H1 (cell line): ENCODE data around the gene CTTNBP2. TPM values are rescaled to one million over a fixed set of nuclear protein-coding genes. Genes with fewer than 3 reads are reported as not detected.
A peak's percentile ranks its signal among the peaks of the same experiment; 100 is the strongest.

Experiments
- CTCF ChIA-PET: fragments of 300-600 bp; sonication (Branson Sonifier 250); formaldehyde crosslinking; loops from one replicate; lab custom pipeline; 2021; ENCODE audit not compliant: partially characterized antibody; lab: Charles Lee
- POLR2A ChIA-PET: fragments of 300-600 bp; sonication (Branson Sonifier 250); formaldehyde crosslinking; loops from one replicate; lab custom pipeline; 2021; ENCODE audit warnings: inconsistent platforms; ENCODE audit not compliant: partially characterized antibody; lab: Charles Lee
- DNase-seq, 2 experiments: peaks; one replicate each; pipeline versions ENCODE4 v3.0.0 to v3.0.0-alpha.2; 2010 to 2022; ENCODE audit warnings: low spot score in 2 of 2, low read depth in 1 of 2, mixed read lengths in 1 of 2
- FAIRE-seq: peaks from 2 replicates; lab custom pipeline; 2011; peaks lifted over from hg19 to GRCh38; lab: Jason Lieb, UNC
- H2AFZ ChIP-seq: 2 replicates; pipeline ENCODE4 v1.8.1; 2012; ENCODE audit warnings: low read length, inconsistent platforms
- H2AK5ac ChIP-seq: 2 replicates; pipeline ENCODE4 v1.6.1; 2013; ENCODE audit warnings: low read depth, low read length
- H2BK120ac ChIP-seq: replicated peaks from 2 replicates; pipeline ENCODE3; 2013; ENCODE audit warnings: low read depth, low read length, inconsistent platforms
- H2BK12ac ChIP-seq: 2 replicates; pipeline ENCODE4 v1.6.1; 2013; ENCODE audit warnings: low read depth, low read length
- H2BK15ac ChIP-seq: 2 replicates; pipeline ENCODE4 v1.6.1; 2013; ENCODE audit warnings: low read length
- H2BK20ac ChIP-seq: 2 replicates; pipeline ENCODE4 v1.6.1; 2013; ENCODE audit warnings: low read length
- H2BK5ac ChIP-seq: 2 replicates; pipeline ENCODE4 v1.6.1; 2013; ENCODE audit warnings: low read depth, low read length
- H3K14ac ChIP-seq: 2 replicates; pipeline ENCODE4 v1.6.1; 2013; ENCODE audit warnings: inconsistent platforms; ENCODE audit not compliant: insufficient read length
- H3K18ac ChIP-seq: 2 replicates; pipeline ENCODE4 v1.6.1; 2013; ENCODE audit warnings: low read length; ENCODE audit errors: extremely low read depth
- H3K23ac ChIP-seq: 2 replicates; pipeline ENCODE4 v1.6.1; 2013; ENCODE audit warnings: inconsistent platforms; ENCODE audit not compliant: insufficient read length
- H3K23me2 ChIP-seq: 2 replicates; pipeline ENCODE4 v1.6.1; 2013; ENCODE audit warnings: low read depth, low read length
- H3K27ac ChIP-seq: 2 replicates; pipeline ENCODE4 v1.6.1; 2011; ENCODE audit warnings: low read depth, low read length, inconsistent platforms
- H3K27me3 ChIP-seq, 4 experiments: replicated peaks in 1 of 4; 1 replicate in 1 of 4; 2 replicates in 3 of 4; pipeline versions ENCODE4 v1.6.1 to v1.8.1; 2011 to 2013; ENCODE audit warnings: low read length in 3 of 4, mild to moderate bottlenecking in 3 of 4, inconsistent platforms in 2 of 4, mixed read lengths in 2 of 4, moderate library complexity in 1 of 4; ENCODE audit not compliant: control insufficient read depth in 3 of 4, insufficient read depth in 3 of 4; ENCODE audit errors: extremely low read depth in 1 of 4
- H3K36me3 ChIP-seq, 4 experiments: 2 replicates each; pipeline versions ENCODE4 v1.6.1 to v1.8.1; 2011 to 2013; ENCODE audit warnings: mild to moderate bottlenecking in 4 of 4, low read length in 3 of 4, moderate library complexity in 2 of 4, control low read depth in 1 of 4, inconsistent platforms in 1 of 4; ENCODE audit not compliant: insufficient read depth in 4 of 4, control insufficient read depth in 2 of 4
- H3K4ac ChIP-seq: replicated peaks from 2 replicates; pipeline ENCODE3; 2013; ENCODE audit warnings: low read length, low read depth, mixed read lengths, inconsistent platforms; ENCODE audit not compliant: insufficient read length
- H3K4me1 ChIP-seq, 4 experiments: replicated peaks in 1 of 4; 1 replicate in 1 of 4; 2 replicates in 3 of 4; pipeline versions ENCODE4 v1.6.1 to v1.8.1; 2011 to 2013; ENCODE audit warnings: low read length in 3 of 4, inconsistent platforms in 2 of 4, mixed read lengths in 1 of 4; ENCODE audit not compliant: insufficient read depth in 4 of 4, control insufficient read depth in 3 of 4
- H3K4me2 ChIP-seq, 2 experiments: 2 replicates each; pipeline versions ENCODE4 v1.6.1 to v1.8.1; 2011 to 2013; ENCODE audit warnings: low read depth in 2 of 2, low read length in 2 of 2, control low read depth in 1 of 2, inconsistent platforms in 1 of 2, mild to moderate bottlenecking in 1 of 2; ENCODE audit not compliant: insufficient read depth in 1 of 2
- H3K4me3 ChIP-seq, 4 experiments: fragments of 200-600, 300-600 bp in 1 of 4; sonication (generic), shearing (Covaris generic), sonication (Bioruptor Twin) in 1 of 4; 2 replicates each; pipeline versions ENCODE4 v1.5.1 to v1.8.1; 2011 to 2016; ENCODE audit warnings: low read length in 4 of 4, low read depth in 3 of 4, control low read depth in 2 of 4, inconsistent platforms in 2 of 4, mild to moderate bottlenecking in 2 of 4, mixed read lengths in 1 of 4, moderate library complexity in 1 of 4; ENCODE audit not compliant: insufficient read depth in 2 of 4; ENCODE audit errors: extremely low read depth in 1 of 4
- H3K56ac ChIP-seq: replicated peaks from 2 replicates; pipeline ENCODE3; 2013; ENCODE audit warnings: low read depth, mild to moderate bottlenecking, mixed read lengths, low read length, inconsistent platforms; ENCODE audit not compliant: insufficient read length
- H3K79me1 ChIP-seq: 2 replicates; pipeline ENCODE4 v1.6.1; 2013; ENCODE audit warnings: low read depth, low read length, control low read depth
- H3K79me2 ChIP-seq, 2 experiments: 2 replicates each; pipeline versions ENCODE4 v1.6.1 to v1.8.1; 2012 to 2013; ENCODE audit warnings: low read length in 2 of 2, mild to moderate bottlenecking in 2 of 2, inconsistent platforms in 1 of 2; ENCODE audit not compliant: insufficient read depth in 2 of 2, control insufficient read depth in 1 of 2
- H3K9ac ChIP-seq, 4 experiments: replicated peaks in 1 of 4; 1 replicate in 1 of 4; 2 replicates in 3 of 4; pipeline versions ENCODE4 v1.6.1 to v1.8.1; 2011 to 2013; ENCODE audit warnings: low read depth in 3 of 4, low read length in 3 of 4, control low read depth in 2 of 4, mild to moderate bottlenecking in 2 of 4, moderate library complexity in 2 of 4, inconsistent platforms in 1 of 4; ENCODE audit errors: extremely low read depth in 1 of 4
- H3K9me3 ChIP-seq, 2 experiments: 2 replicates each; pipeline versions ENCODE4 v1.6.1 to v1.8.1; 2012 to 2013; ENCODE audit warnings: mild to moderate bottlenecking in 2 of 2, moderate library complexity in 2 of 2, control low read depth in 1 of 2, inconsistent platforms in 1 of 2, low read depth in 1 of 2, low read length in 1 of 2, mixed read lengths in 1 of 2; ENCODE audit not compliant: insufficient read depth in 2 of 2
- H4K20me1 ChIP-seq, 2 experiments: replicated peaks in 1 of 2; 2 replicates each; pipeline versions ENCODE3 to v1.8.1; 2011 to 2013; ENCODE audit warnings: inconsistent platforms in 2 of 2, low read length in 2 of 2, mild to moderate bottlenecking in 1 of 2; ENCODE audit not compliant: insufficient read depth in 2 of 2, control insufficient read depth in 1 of 2
- H4K5ac ChIP-seq: 2 replicates; pipeline ENCODE4 v1.6.1; 2013; ENCODE audit warnings: low read length, low read depth, mixed read lengths, inconsistent platforms; ENCODE audit not compliant: insufficient read length
- H4K8ac ChIP-seq: 2 replicates; pipeline ENCODE4 v1.8.0; 2013; ENCODE audit warnings: mild to moderate bottlenecking, moderate library complexity, low read length, inconsistent platforms; ENCODE audit not compliant: insufficient read depth; ENCODE audit errors: extremely low read depth
- H4K91ac ChIP-seq: replicated peaks from 2 replicates; pipeline ENCODE3; 2013; ENCODE audit warnings: low read length, mixed read lengths, inconsistent platforms; ENCODE audit not compliant: insufficient read length
- KDM5A ChIP-seq: fragments of 200-600 bp; IDR thresholded peaks from 2 replicates; pipeline ENCODE4 v1.7.1; 2012; ENCODE audit warnings: mild to moderate bottlenecking, low read length, inconsistent platforms, mixed read lengths
- RNF2 ChIP-seq: fragments of 200-900, 300-1000 bp; sonication (generic); IDR thresholded peaks from 2 replicates; pipeline ENCODE4 v1.7.1; 2016; ENCODE audit warnings: borderline replicate concordance, low read depth, mild to moderate bottlenecking, antibody characterized with exemption, low read length; ENCODE audit not compliant: poor library complexity, severe bottlenecking; ENCODE audit errors: missing control alignments
- TCF12 ChIP-seq: IDR thresholded peaks from 2 replicates; pipeline ENCODE4 v1.6.1; 2011; ENCODE audit warnings: low read depth, mild to moderate bottlenecking, low read length
- WGBS, 2 experiments: shearing (Covaris generic) in 1 of 2; methylation state at CpG; one replicate each; pipeline versions ENCODE4 v1.1.6 to v1.1.7; 2013 to 2015; ENCODE audit warnings: low lambda C conversion rate in 2 of 2, mixed read lengths in 2 of 2, inconsistent platforms in 1 of 2, low coverage in 1 of 2, missing lambda C conversion rate in 1 of 2; ENCODE audit not compliant: insufficient replicate concordance in 2 of 2, insufficient coverage in 1 of 2, insufficient read length in 1 of 2; ENCODE audit errors: extremely low coverage in 1 of 2, missing lambda C conversion rate in 1 of 2; 5-methylcytosine and 5-hydroxymethylcytosine counted together
- polyA plus RNA-seq, 7 experiments: library from polyadenylated mRNA; depleted of rRNA in 3 of 7; stranded (reverse) in 5 of 7; unstranded in 2 of 7; fragments of >200 nt in 5 of 7; fragments of 200-250 nt in 2 of 7; gene quantifications; 1 replicate in 5 of 7; 2 replicates in 1 of 7; 4 replicates in 1 of 7; pipeline versions ENCODE4 v1.2.1 to v1.2.3, GENCODE V29; 2011 to 2013; ENCODE audit warnings: missing spikeins in 2 of 7, mixed read lengths in 2 of 7
- total RNA-seq: library from RNA; stranded (reverse); fragmentation: NEBNext Ultra II Directional; extraction: Animal tissue kit (Norgen Biotek cat#: 25700); gene quantifications from 2 replicates; pipeline ENCODE4 v1.2.1, GENCODE V29; 2021

The CTTNBP2 gene
- total and polyA plus RNA-seq, 2 of the 8 experiments (the other 6 are each of a cell fraction or from before 2014, with no cell fraction given): 15.3 to 35.1 TPM

DNA sequence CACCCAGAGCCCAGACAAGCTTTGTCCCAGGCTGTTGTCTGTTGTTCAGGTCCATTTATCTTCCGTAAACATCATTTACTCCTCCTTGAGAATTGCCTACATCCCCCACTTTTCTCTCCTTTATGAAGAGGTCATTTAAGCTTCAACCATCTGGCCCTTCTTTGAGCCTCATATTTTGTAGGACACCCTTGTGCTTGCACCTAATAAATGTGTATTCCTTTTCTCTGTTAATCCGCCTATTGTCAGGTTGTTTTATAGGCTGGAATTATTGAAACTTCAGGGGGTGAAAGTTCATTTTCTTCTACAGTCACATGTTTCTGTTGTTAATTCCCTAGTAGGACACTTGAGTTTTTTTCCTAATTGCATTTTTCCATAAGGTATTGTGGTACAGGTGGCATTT, 19.6 kb upstream of the CTTNBP2 start:
- Histone ChIP-seq H3K27ac (no peak overlapping the region), H2BK15ac (no peak overlapping the region), H3K23me2 (no peaks in the 10 kb centered on the region; the same call in 1 of the 2 replicates), H3K27me3 (no peaks in the 10 kb centered on the region), H3K23ac (no peak overlapping the region), H2BK5ac (no peak overlapping the region), H3K4me1 (peaks cover 0 to 12% (median 8%) of the 10 kb centered on the region in 4 experiments; a peak in 5 of 7 replicates), H2AFZ (0 out of 2 replicates have a peak overlapping the region, but pooled peaks have one; percentile 6), H3K9ac (no peak overlapping the region), H4K8ac (no peak overlapping the region), H3K4ac (no peak overlapping the region), H3K79me2 (no peaks in the 10 kb centered on the region), H2BK120ac (no peak overlapping the region), H3K18ac (no peak overlapping the region), H2BK20ac (no peak overlapping the region), H3K14ac (no peak overlapping the region), H2BK12ac (no peak overlapping the region), H3K4me3 (no peak overlapping the region), H3K79me1 (no peaks in the 10 kb centered on the region), H3K56ac (no peak overlapping the region), H3K4me2 (no peak overlapping the region), H4K20me1 (no peaks in the 10 kb centered on the region), H4K91ac (no peak overlapping the region), H4K5ac (no peak overlapping the region), H3K36me3 (no peaks in the 10 kb centered on the region), H3K9me3 (no peaks in the 10 kb centered on the region), H2AK5ac (no peak overlapping the region)
- TF ChIP-seq KDM5A: no peak
- no peak for TF ChIP-seq RNF2
- no peak for TF ChIP-seq TCF12
- DNase-seq (no peak), FAIRE-seq (no peak)
- ChIA-PET POLR2A (no interaction called here), CTCF (interaction anchor here (0.6 to 1.1 kb wide), 3 partner anchors 8 to 460 kb away, joined by 3 to 4 read pairs (median 3); no protein-coding TSS in a partner anchor)
- WGBS, 2 experiments: 96% methylated on average over 2 of the region's 2 CpGs; no CpG with 5 or more reads in 1 of the 2 experiments
